Measurements from ENCODE around the gene HUS1. TPM values are rescaled to one million over a fixed set of nuclear protein-coding genes. Genes with fewer than 3 reads are reported as not detected.

The HUS1 gene
- total and polyA plus RNA-seq, 2 of the 8 experiments (the other 6 are each of a cell fraction or from before 2014, with no cell fraction given), result 15.0 to 33.0 TPM

DNA sequence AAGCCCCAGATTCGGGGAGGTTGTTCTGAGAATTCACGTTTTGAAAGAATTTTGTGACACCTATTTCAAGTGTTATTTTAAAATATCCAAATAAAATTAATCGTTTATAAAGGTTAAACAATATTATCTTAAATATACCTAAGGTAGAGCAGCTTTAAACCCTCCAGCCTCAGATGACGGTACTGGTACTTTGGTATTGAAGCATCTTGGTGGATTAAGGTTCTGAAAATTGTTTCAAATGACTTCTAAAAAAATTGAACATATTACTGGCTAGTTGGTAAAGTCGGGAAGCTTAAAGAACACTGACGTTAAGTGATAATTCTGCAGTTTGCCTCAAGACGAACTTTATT lies 392 bp upstream of the HUS1 start:
- Histone ChIP-seq H4K5ac (ENCODE audit: insufficient read length, low read depth, low read length) (no peak overlapping the region), H3K4me2 (ENCODE audit: insufficient read depth in 1 of 2, low read depth in 2 of 2, low read length in 2 of 2) (peak overlapping the region; percentile 29 to 71), H3K4me3 (ENCODE audit: extremely low read depth in 1 of 4, insufficient read depth in 2 of 4, low read depth in 3 of 4, low read length in 4 of 4) (peak overlapping the region; percentile 3 to 80 (median 46); a peak in 5 of 8 replicates), H3K27me3 (replicated peaks in 1 of 4; ENCODE audit: control insufficient read depth in 3 of 4, extremely low read depth in 1 of 4, insufficient read depth in 3 of 4, low read length in 3 of 4) (no peaks in the 10 kb centered on the region), H3K14ac (ENCODE audit: insufficient read length) (no peak overlapping the region), H4K20me1 (replicated peaks in 1 of 2; ENCODE audit: control insufficient read depth in 1 of 2, insufficient read depth in 2 of 2, low read length in 2 of 2) (peaks cover 0 to 2% of the 10 kb centered on the region in 2 experiments), H3K9ac (replicated peaks in 1 of 4; ENCODE audit: extremely low read depth in 1 of 4, low read depth in 3 of 4, low read length in 3 of 4) (no peak overlapping the region), H3K27ac (ENCODE audit: low read depth, low read length) (no peak overlapping the region), H2BK20ac (ENCODE audit: low read length) (no peak overlapping the region), H3K79me1 (ENCODE audit: low read depth, low read length) (no peaks in the 10 kb centered on the region; the same call in 1 of the 2 replicates), H2AFZ (ENCODE audit: low read length) (no peak overlapping the region; the same call in 1 of the 2 replicates), H3K4ac (replicated peaks; ENCODE audit: insufficient read length, low read depth, low read length) (no peak overlapping the region), H3K23ac (ENCODE audit: insufficient read length) (no peak overlapping the region), H3K36me3 (ENCODE audit: control insufficient read depth in 2 of 4, insufficient read depth in 4 of 4, low read length in 3 of 4) (peaks cover 7 to 37% (median 22%) of the 10 kb centered on the region in 4 experiments; a peak in 7 of 8 replicates), H3K79me2 (ENCODE audit: control insufficient read depth in 1 of 2, insufficient read depth in 2 of 2, low read length in 2 of 2) (peaks cover 5 to 13% of the 10 kb centered on the region in 2 experiments), H3K4me1 (replicated peaks in 1 of 4; ENCODE audit: control insufficient read depth in 3 of 4, insufficient read depth in 4 of 4, low read length in 3 of 4) (peaks cover 0 to 4% (median 3%) of the 10 kb centered on the region in 4 experiments; a peak in 3 of 7 replicates), H3K56ac (replicated peaks; ENCODE audit: insufficient read length, low read depth, low read length) (no peak overlapping the region), H3K18ac (ENCODE audit: extremely low read depth, low read length) (no peak overlapping the region), H2AK5ac (ENCODE audit: low read depth, low read length) (no peak overlapping the region), H2BK15ac (ENCODE audit: low read length) (no peak overlapping the region), H3K23me2 (ENCODE audit: low read depth, low read length) (peaks cover 4% of the 10 kb centered on the region; the same call in 1 of the 2 replicates), H3K9me3 (ENCODE audit: insufficient read depth in 2 of 2, low read depth in 1 of 2, low read length in 1 of 2) (no peaks in the 10 kb centered on the region), H2BK120ac (replicated peaks; ENCODE audit: low read depth, low read length) (no peak overlapping the region), H4K8ac (ENCODE audit: extremely low read depth, insufficient read depth, low read length) (no peak overlapping the region), H4K91ac (replicated peaks; ENCODE audit: insufficient read length, low read length) (no peak overlapping the region), H2BK5ac (ENCODE audit: low read depth, low read length) (no peak overlapping the region), H2BK12ac (ENCODE audit: low read depth, low read length) (no peak overlapping the region)
- TF ChIP-seq CTBP2 (IDR thresholded peaks at IDR 0.05; ENCODE audit: borderline replicate concordance, insufficient read depth, insufficient read length, low read length), result peak; percentile 13
- TF ChIP-seq, protein P1, sequence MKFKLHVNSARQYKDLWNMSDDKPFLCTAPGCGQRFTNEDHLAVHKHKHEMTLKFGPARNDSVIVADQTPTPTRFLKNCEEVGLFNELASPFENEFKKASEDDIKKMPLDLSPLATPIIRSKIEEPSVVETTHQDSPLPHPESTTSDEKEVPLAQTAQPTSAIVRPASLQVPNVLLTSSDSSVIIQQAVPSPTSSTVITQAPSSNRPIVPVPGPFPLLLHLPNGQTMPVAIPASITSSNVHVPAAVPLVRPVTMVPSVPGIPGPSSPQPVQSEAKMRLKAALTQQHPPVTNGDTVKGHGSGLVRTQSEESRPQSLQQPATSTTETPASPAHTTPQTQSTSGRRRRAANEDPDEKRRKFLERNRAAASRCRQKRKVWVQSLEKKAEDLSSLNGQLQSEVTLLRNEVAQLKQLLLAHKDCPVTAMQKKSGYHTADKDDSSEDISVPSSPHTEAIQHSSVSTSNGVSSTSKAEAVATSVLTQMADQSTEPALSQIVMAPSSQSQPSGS (IDR thresholded peaks at IDR 0.05; ENCODE audit: low read length), result no peak
- ChIA-PET CTCF (ENCODE audit: partially characterized antibody) (interaction anchor here (1.1 kb wide), 1 partner anchor 9 kb away, joined by 4 read pairs; no protein-coding TSS in a partner anchor), POLR2A (ENCODE audit: partially characterized antibody) (interaction anchor here (1.0 to 1.4 kb wide), 3 partner anchors 12 to 109 kb away, joined by 3 to 6 read pairs (median 5); partner anchors contain the start of gene UPP1)
- FAIRE-seq, result no peak
- WGBS, 2 experiments (ENCODE audit: extremely low coverage in 1 of 2, insufficient coverage in 1 of 2, insufficient read length in 1 of 2, insufficient replicate concordance in 2 of 2, low coverage in 1 of 2, low lambda C conversion rate in 2 of 2, missing lambda C conversion rate in 1 of 2), result 57% methylated on average over 7 of the region's 7 CpGs; no CpG with 5 or more reads in 1 of the 2 experiments
- no peak for DNase-seq (ENCODE audit: low read depth in 1 of 2, low spot score in 2 of 2)
